A172 (cell line): ENCODE results near the gene SATB1. TPM values are rescaled to one million over a fixed set of nuclear protein-coding genes. Genes with fewer than 3 reads are reported as not detected.

Experiments
- DNase-seq: peaks from one replicate; pipeline ENCODE4 v3.0.0-alpha.2; 2015; ENCODE audit warnings: low spot score
- total RNA-seq: library from RNA; depleted of rRNA; stranded (reverse); fragments of >200 nt; shearing (Covaris generic); gene quantifications from 2 replicates; pipeline ENCODE4 v1.2.3, GENCODE V29; 2014

SATB1 gene
- total RNA-seq, 1 experiment from 2014 or later, result 6.3 TPM

- DNase-seq, result no peak
Measured at GRCh38 chr3:18431266-18431665, 6.1 kb upstream of the SATB1 start.

GRCh38 chr3:18428991-18429745 is 4.0 kb upstream of the SATB1 start:
- DNase-seq, result no peak

GRCh38 chr3:18428036-18428435 is 2.9 kb upstream of the SATB1 start:
- DNase-seq, result no peak

GRCh38 chr3:18426597-18427193 is 1.6 kb upstream of the SATB1 start:
- DNase-seq, result no peak

- DNase-seq, result no peak
Measured at GRCh38 chr3:18425641-18426257, 610 bp upstream of the SATB1 start.

GRCh38 chr3:18424213-18424728 is 868 bp downstream of the SATB1 start:
- no peak for DNase-seq

- peak; percentile 44 for DNase-seq
Measured at GRCh38 chr3:18423401-18424212, 1.5 kb downstream of the SATB1 start.

- no peak for DNase-seq
Measured at GRCh38 chr3:18422972-18423371, 2.2 kb downstream of the SATB1 start.

- no peak for DNase-seq
Measured at GRCh38 chr3:18420555-18420954, 4.6 kb downstream of the SATB1 start.

GRCh38 chr3:18419232-18419631 is 5.9 kb downstream of the SATB1 start:
- DNase-seq, result no peak

GRCh38 chr3:18417904-18418572 is 7.1 kb downstream of the SATB1 start:
- DNase-seq, result no peak

- no peak for DNase-seq
Measured at GRCh38 chr3:18416332-18416731, 8.8 kb downstream of the SATB1 start.

GRCh38 chr3:18415839-18416238 is 9.3 kb downstream of the SATB1 start:
- DNase-seq, result no peak

GRCh38 chr3:18415167-18415566 is 10.0 kb downstream of the SATB1 start:
- DNase-seq, result no peak

- no peak for DNase-seq
Measured at GRCh38 chr3:18412684-18413083, 12.5 kb downstream of the SATB1 start.

- no peak for DNase-seq
Measured at GRCh38 chr3:18411541-18411940, 13.6 kb downstream of the SATB1 start.

- DNase-seq, result no peak
Measured at GRCh38 chr3:18410205-18410604, 14.9 kb downstream of the SATB1 start.

- no peak for DNase-seq
Measured at GRCh38 chr3:18409266-18409665, 15.9 kb downstream of the SATB1 start.

GRCh38 chr3:18405141-18405540 is 20.0 kb downstream of the SATB1 start:
- DNase-seq, result no peak

GRCh38 chr3:18403061-18403460 is 22.1 kb downstream of the SATB1 start:
- no peak for DNase-seq

GRCh38 chr3:18402239-18402799 is 22.8 kb downstream of the SATB1 start:
- no peak for DNase-seq
